Erythroblast (primary cell): Measurements from ENCODE around the gene ZNF575.

Experiments
- GATA1 ChIP-seq: IDR thresholded peaks from 2 replicates; pipeline ENCODE4 v1.6.1; 2011; ENCODE audit warnings: low read depth, mild to moderate bottlenecking, control low read depth, low read length, moderate library complexity
- POLR2A ChIP-seq: IDR thresholded peaks from 2 replicates; pipeline ENCODE4 v1.6.1; 2011; ENCODE audit warnings: mild to moderate bottlenecking, low read length

DNA sequence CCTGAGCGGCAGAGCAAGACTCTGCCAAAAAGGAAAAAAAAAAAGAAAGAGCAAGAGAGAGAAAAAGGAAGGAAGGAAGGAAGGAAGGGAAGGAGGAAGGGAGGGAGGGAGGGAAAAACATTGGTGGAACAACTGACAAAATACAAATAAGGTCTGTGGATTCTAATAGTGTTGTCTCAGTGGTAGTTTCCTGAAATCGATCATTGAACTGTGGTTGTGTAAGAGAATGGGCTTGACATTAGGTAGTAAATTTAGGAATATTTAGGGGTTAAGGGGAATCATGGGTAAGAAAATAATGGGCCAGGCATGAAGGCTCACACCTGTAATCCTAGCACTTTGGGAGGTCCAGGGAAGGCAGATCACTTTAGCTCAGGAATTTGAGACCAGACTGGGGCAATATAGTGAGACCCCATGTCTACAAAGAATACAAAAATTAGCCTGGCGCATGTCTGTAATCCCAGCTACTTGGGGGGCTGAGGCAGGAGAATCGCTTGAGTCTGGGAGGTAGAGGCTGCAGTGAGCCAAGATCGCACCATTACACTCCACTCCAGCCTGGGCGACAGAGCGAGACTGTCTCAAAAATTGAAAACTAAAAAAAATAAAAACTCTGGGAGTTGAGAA lies 42.9 kb upstream of the ZNF575 start:
- TF ChIP-seq POLR2A = no peak
- TF ChIP-seq GATA1 = no peak
